HG03025 (cell line): ENCODE data around the gene CD46.
A peak's percentile ranks its signal among the peaks of the same experiment; 100 is the strongest.

ENCODE experiments used
- ATAC-seq: cut with Tn5 transposase; IDR thresholded peaks from one replicate; pipeline ENCODE4 v1.9.1; 2021; ENCODE audit warnings: mild to moderate bottlenecking, moderate library complexity; ENCODE audit not compliant: unreplicated experiment, low FRiP score

The CD46 gene

DNA sequence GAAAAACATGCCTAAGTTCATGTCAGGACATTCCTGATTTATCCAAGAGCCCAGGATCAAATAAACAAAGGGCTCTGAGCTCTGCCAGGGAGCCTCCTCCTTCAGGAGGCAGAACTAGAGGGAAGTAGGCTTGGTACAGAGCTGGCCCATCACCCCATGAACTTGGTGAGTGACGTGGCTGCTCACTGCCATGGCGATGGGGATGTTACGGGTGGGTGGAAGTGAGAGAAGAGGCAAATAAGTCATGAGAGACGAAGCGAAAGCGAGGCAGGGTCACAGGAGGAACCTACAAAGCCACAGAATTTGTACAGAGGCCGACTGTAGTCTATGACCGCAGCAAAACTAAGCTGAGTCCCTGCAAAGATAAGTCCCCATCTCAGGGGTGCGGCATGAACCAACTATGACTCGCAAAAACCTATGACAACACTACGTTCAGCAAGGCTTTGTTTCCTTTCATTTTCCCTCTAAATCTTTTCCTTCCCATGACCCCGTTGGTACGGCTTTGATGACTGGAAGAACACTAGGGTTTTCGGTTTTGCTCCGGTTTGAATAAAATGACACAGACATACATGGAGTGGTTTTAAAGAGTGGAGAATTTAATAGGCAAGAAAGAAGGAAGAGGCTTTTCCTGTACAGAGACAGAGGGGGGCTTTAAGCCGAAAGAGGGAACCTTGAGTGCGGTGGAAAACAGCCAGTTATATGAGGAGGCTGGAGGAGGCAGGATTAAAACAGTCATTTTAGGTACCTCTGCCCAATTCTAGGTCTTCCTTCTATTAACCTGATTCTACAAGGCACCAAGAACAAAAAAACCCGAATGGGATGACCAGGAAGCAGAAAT, 74.1 kb downstream of the CD46 start:
- peak; percentile 67 for ATAC-seq

DNA sequence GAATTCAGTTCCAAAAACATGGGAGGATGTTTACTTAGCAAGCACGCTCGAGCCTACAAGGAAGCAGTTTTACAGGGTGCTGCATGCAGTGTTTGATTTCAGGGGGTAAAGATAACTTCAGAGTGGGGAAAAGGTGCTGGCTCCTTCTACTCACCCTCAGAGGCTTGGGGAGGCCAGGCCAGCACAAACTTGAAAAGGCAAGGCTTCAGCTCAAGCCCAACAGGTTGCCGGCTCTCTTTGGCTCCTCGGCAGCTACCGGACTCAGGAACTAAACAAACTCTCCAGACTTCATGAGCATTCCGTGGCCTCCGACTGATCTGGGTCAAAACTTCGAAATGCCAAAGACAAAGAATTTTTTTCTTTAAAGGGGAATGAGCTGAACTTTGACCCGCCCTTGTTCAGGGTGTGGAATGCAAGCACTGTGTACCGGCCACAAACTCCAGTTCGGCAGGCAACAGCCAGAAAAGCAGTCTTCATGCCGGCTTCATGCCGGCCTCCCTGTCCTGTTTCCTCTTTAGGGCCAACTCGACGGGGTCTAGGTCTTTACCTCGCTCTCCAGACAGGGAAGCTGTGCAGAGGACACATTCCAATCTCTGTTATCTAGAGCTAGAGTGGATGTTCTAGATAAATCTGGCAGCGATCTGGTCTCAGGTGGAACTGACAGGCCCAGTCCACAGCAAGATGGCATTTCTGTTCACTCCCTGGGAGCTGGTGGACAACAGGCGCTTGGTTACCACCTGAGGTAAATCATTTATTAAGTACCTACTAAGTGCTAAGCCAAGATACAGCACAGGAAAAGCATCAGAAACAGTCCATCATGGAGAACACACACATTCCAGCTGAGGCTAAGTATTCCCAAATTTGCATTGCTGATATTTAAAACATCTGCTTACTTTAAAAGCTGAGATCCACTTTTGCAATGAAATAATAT, 75.0 kb downstream of the CD46 start:
- no peak for ATAC-seq

DNA sequence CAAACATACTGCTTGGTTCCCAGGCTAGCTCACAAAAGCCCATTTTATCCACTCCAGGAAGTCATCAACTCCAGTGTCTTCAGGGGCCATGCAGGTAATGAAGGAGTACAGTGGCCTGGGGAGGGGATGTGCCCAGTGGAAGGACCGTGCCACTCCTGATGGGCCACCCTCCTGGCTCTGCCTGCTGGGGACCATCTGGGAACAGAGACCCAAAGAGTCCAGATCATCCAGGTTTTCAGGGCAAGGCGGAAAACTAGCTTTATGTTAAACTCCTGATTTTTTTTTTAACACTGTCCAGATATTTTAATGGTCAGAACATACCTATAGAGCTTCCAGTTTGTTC, 75.6 kb downstream of the CD46 start:
- no peak for ATAC-seq

DNA sequence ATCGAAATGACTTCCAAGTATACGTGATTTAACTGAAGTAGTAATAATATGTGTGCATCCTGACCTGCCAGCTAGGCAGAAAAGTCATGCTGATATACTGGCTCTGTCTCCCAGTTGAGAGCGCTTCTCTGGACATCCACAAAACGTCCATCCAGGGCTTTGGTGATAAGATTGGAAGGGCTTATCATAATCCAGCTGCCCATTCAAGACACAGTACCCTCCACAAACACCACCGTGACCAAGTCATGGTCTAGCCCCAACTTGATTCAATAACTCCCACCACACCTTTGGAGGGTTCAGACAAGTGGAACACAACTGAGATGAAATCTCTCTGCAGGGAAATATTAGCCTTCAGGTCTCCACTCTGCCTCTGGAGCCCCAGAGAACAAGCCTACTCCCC, 76.2 kb downstream of the CD46 start:
- no peak for ATAC-seq

DNA sequence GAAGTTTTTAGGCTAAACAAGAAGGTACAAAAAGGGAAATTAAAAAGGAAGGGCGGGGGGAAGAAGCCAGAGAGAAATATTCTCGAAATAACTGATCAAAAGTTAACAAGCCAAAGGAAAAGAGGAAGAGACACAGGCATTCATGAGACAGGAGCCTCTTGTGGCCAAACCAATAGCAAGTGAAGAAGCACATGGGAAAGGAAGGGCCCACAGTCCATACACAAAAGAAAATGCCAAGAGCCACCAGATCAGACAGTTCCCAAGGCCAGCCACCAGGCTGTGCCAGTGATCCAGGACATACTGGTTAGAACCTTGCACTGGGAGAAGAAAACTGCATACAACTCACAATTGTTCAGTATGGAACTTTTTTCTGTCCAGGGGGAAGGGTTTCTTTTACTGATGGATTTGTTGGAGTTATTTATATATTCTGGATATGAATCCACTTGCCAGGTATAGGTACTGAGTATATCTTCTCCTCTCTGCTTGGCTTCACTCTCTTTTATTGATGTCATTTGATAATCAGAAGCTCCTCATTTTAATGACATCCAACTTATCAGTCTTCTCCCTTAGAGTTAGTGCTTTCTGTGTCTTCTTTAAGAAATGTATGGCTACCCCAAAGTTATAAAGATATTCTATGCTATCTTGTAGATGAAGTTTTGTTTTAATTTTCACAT, 76.8 kb downstream of the CD46 start:
- ATAC-seq: no peak

DNA sequence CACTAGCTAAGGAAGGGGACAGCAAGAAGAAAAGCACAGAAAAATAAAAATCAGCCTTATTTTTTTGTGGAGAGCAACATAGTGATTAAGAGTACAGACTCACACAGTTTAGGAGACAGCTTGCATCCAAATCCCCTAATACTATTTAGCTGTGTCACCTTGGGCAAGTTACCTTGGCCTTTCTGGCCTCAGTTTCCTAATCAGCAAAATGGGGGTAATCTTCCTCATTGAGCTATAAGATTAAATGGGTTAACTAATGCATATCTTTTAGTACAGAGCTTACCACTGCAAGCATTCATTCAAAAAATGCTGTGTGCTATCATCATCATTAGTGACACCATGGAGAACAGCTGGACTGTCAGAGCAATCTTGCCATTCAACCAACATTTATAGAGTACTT, 77.7 kb downstream of the CD46 start:
- ATAC-seq: no peak

DNA sequence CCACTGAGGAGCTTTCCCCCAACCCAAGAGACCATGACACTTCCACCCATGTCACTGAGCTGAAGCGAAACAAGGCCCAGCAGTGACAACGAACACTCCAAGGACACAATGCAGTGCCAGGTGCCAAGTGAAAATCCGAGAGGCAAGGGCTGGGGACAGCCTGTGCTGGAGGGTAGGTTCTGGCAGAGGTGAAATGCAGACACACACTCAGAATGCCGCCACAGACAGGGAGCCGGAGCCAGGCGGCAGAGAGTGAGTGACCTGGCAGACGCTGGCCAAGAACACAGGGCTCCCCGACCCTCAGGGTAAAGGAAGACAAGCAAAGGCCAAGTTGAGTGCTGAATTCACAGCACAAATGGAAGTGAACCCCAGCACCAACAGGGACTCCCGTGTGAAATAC, 78.9 kb downstream of the CD46 start:
- no peak for ATAC-seq

DNA sequence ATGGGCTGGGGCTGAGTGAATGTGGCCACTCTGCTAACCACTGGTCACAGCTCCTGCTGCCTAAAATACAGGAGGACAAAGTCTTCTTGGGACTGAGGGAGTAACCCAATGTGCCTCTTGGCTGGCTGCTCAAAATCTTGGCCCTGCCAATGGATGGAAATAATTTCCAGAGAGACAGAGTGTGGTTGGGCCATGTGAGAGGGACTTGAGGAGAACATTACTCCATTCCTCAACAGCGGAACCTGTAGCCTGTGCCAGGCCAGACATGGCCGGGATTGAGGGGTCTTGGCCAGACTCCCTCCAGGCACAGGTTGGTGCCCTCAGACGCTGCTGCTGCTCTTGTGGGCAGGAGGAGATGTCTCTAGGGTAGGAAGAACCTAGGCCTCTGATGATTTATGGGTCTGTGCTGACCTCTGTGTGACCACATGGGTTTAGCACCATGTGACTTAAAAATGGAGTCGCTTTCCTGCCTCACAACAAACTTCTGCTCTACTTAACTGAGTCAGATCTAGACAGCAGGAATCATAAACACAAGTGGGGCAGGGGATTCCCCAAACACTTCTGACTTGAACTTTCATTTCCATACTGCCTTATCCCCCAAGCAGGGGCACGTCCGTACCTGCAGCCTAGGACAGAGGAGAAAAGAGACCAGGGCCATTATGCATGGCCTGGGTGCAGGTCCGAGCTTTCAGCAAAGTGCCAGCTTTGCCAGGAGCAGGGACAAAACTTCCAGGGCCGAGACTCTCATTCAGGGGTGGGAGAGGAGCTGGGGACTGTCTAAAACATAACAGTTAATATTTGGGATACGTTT, 79.9 kb downstream of the CD46 start:
- ATAC-seq: peak; percentile 80

DNA sequence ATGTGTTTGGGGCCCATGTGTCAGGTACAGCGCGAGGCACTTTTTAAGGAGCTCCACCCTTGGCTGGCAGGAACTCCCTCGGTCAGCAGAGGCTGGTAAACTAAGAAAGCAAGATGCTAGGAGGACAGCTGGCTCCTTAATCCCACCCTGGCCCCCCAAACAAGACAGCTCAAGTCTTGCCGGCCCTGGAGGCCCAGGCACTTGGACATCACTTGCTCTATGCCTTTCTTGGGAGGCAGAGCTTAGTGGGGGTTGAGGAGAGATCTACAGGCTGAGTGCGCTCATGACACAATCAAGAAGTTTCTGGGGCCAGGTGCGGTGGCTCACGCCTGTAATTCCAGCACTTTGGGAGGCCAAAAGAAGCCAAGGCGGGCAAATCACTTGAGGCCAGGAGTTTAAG, 80.9 kb downstream of the CD46 start:
- no peak for ATAC-seq

DNA sequence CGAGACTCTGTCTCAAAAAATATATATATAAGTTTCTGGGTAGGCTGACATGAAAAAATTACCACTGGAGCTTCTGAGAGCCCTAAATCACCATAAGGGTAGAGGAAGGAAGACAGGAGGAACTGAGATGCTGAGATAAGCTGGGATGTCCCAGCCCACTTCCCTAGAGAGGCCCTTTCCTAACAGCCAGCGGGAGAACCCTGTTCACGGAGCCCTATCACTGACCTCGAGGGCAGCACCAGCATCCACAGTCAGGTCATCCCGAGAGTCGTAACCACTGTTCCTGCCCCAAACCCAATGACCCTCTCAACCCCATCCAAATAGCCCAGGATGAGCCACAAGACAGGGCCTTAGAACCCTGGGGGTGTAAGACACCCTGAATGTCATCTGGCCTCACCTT, 81.5 kb downstream of the CD46 start:
- no peak for ATAC-seq

DNA sequence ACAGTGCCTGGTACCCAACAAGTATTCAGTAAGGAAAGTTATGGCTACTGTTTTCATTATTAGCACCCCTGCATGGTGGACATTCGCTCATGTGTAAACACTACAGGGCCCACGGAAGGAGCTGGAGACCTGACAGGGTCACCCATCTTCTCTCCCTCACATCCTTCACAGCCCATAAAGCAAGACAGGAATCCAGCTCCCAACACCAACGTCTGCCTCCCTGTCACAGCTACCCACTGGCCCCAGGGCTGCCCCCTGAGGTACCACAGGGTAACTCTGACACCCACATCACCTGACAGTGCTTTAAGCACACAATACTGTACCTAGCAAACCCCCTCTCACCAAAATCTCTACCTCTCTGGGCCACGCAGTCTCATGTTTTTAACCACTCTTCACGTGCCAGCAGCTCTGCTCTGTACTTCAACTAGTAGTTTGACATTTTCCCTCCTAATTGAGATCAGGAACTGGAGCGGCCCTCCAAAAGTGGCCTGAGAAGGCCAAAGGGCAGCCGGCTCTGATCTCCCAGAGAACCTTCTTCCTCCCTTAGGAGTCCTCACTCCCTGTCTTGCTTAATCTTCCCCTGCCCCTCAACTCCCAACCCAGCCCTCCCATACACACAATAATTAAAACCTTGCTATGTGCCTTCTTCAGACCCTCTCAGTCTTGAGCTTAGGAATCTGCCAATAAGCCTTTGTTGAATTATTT, 82.3 kb downstream of the CD46 start:
- no peak for ATAC-seq

DNA sequence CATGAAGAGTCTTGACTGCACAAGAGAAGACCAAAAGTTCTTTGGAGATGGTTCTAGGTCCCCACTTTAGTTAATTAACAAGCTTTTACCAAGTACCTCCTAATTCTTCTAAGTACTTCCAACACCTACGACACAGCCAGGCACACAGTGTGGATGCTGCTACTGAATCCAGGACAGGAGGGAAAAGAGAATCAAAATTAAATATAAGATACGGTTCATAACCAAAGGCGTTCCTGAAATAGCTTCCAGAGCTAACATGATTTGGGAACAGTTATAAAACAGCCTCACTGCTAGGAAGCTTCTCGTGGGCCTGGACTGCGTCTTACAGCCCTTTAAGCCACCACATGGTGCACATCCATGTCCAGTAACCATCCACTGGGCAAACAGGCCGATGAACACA, 84.1 kb downstream of the CD46 start:
- no peak for ATAC-seq

DNA sequence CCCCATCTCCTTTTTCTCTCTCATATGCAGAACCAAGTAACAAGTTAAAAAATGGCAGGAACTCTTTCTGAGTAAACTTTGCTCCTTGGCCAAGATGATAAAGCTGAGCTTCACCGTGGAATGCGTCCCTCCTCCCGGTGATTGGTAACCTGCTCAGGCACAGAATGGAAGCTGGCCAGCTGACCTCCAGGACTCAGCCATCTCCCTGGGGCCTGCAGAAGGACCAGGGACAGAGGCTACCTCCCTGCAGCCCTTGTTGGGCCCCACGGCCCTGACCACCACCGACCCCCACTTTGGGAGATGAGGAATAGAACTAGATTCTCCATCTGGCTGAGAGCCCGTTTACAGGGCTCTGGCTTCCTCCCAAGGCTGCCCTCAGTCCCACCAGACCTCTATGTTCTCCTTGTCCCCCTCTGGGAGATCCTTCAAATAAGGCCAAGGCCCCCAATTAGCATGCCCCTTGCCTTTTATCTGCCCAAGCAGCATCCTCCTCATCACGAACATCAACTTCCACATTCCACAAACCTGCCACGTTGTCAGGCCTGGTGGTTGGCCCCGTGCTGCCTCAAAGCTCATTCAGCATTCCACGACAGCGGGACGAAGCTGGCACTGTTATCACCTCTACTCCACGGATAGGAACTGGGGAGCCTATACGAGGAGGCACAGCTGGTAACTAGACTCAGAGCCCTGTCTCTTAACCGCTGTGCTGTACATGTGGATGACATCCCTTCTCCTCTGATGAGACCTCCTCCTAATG, 84.9 kb downstream of the CD46 start:
- no peak for ATAC-seq

DNA sequence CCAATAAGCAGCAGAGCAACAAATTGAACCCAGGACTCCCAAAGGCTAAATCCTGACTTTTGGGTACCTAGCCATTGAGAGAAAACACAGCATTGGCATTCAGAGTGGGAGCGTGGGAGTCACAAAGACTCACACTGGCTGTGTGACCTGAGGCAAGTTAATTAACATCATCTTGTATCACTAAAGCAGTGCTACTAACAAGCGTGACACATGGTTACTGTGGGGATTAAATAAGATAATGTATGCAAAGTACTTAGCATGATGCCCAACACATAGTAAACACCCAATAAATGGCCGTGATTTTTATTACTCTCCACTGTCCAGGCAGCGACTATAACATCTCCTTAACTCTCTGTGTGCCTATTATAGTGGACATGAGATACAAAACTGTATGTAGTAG, 85.8 kb downstream of the CD46 start:
- no peak for ATAC-seq

DNA sequence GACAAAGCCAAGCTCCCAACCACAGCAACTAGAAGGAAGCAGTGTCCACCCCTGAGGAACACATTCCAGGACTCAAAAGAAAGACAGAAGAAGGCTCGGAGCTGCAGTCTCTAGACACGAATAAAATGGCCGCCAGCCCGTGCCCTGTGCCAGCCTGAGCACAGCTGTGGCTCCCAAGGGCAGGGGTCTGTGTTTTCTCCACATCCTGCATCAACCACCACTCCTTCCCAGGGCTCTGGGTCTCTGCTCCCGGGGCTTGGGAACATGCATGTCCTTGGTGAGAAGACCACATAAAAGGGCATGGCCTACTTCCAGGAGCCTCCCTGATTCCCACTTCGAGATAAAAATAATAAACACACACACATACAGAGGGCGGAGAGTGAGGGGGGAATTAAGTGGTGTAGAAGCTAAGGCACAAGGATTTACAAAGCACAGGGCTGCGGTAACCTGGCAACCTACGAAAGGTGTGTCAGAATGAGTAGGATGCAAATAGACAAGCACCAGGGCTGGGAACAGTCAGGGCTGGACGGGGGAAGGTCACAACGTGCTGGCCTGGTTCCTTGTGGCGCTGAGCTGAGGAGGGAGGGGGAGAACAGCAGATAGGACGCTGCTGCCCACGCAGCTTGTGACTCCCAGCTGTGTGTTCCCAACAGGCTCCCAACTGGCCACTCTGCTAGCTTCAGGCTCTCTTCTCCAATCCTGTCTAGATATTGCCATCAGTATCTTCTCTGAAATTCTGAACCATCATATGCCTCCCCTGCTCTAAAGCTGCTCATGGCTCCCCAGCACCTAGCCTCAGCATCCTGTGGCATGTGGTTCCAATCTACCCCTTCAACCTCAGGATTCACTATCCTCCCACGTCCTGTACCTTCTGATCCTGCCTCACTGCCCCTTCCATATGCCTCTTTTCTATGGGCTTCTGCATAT, 86.6 kb downstream of the CD46 start:
- no peak for ATAC-seq

DNA sequence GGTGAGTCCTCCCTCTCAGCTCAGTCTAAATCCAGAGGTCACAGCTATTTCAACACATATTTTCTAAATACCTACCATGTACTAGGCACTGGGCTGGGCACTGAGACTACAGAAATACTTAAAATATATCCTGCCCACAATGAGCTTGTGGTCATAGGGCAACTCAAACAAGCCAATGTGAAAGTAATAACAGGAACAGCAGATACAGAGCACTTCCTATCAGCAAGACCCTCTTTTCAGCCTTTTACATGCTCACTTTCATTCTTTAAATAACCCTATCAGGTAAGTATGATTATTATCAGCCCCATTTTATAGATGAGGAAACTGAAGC, 87.2 kb downstream of the CD46 start:
- ATAC-seq: no peak

DNA sequence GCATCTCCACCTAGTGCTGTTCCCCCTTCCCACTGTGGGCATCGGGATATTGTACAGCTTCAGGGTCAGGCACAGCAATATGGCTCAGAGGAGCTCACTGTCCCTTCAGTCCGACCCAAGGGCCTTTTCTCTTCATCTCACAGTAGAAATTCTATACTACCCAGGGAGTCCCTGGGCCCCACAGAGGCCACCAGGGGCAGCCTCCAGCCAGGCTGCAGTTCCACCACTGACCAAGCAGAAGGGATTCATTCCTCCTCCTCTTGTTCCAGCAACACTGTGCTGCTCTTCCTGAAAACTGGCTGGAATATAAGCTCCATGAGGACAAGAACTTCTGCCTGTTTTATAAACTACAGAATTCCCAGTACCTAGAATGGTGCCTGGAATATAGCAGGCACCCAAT, 88.5 kb downstream of the CD46 start:
- no peak for ATAC-seq

DNA sequence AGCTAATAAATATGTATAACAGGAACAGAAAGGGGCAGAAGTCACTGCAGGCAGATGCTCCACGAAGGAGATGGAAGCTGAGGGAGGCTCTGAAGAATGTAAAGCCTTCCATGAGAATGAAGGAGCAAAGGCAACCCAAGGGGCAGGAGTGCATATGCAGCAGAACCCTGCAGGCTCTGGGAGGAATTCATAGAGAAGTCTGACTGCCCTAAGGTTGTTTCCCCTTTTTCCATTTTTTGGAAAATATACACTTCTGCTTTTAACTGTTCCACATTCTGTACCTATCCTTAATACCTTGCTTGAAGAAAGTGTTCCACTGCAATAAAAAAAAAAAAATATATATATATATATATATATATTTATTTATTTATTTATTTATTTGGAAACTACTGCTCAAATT, 89.4 kb downstream of the CD46 start:
- no peak for ATAC-seq
